ENCODE data around the gene PTPRH.
"Not testable (repeated sequence)": the region's sequence is repeated elsewhere in the genome, so short reads cannot be mapped to it uniquely, and the experiment has no call there.

PTPRH gene

DNA sequence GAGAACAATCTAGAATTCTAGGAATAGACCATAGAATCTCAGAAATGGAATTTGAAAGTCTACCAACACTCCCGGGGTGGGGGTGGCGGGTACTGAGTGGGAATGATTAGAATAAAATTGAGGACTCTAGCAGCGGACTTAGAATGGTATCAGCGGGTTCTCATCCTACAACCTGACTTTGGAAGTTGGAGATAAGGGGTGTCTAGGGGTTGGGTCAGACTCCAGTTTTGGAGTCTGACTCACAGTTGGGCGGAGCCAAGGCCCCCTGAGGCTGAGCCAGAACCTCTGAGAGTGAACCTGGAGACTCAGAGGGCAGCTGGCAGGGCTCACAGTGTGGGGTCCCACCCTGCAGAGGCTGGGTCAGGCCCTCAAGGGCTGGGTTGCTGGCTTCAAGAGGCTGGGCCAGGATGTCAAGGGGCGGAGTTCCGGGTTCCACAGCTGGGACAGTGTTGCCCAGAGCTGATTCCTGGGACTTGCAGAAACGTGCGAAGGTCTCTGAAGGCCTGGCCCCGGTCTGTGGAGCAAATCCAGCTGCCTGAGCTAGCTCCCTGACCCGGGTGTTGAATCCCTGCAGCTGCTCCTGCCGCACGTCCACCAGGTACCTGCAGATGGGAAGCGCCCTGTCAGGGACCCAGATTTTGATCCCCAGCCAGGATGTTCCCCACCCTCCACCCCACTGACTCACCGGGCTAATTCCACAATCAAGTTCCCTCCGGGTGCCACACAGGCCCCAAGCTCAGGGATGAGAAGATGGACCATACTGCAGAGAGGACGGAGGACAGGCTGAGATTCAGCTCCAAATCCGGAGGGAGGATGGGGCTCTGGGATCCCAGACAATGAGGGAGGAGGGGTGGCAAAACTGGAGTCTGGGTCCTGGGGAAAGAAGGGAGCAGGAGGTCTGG is 50.2 kb downstream of the PTPRH start:
- no peak for DNase-seq (ENCODE audit: low read depth in 2 of 2)

DNA sequence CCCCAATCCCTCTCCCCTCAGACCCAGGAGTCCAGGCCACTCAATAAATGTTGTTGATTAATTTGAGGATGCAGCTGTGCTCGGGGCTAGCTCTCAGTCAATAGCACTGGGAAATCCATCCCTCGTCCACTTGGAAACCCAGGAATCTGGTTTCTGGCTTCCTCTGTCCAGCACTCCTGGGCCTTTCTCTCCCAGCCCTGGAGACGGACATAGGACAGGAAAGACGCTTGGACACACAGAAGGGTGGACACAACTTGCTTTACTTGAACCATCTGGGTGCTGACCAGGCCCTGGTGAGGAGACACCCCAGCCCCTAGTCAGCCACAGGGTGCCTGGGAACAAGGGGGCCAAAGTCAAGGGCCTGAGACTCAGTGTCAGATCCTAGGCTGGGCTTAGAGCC is 50.9 kb downstream of the PTPRH start:
- DNase-seq (ENCODE audit: low read depth in 2 of 2) = no peak

DNA sequence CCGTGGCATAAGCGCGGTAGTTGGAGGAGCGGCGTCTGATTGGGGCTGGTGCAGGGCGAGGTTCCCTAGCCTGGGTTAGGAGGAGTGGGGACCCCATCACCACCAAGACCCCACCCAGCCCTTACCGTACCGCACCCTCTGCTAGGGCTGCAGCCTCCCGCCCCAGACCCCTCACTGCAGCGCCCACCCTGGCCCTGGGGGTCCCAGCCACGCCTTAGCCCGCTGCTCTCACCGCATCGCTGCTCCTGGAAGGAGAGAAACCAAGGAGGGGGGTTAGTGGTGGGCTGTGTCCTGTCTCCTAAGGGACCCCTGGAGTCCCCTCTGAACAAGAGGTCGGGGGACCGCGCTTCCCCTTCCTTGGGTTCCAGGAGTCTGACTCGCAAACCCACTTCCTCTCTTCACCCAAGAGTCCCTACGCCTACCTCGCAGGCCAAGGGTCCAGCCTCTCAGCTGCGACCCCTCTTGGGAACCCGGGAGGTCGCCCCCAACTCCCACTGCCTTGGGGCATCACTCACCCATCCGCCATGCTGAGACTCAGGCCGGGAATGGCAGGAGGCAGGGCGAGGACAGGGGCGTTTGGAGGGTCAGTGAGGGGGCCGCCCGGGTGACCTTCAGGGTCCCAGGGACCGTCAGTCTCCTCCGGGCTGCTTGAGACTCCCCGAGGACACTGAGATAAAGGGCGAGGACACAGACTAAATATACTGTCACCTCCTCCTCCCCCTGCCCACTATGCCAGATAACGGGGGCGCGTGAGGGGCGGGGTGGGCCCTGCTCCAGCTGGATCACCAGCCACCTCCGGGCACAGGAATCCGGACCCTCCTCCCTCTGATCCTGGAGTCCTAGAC is 52.0 kb downstream of the PTPRH start, which contains the start of gene TNNI3:
Gene TNNI3 (minus strand): TSS at position 669 of the 845 bp plus-strand sequence. CDS start 143 bp downstream, at position 526.
- no peak for DNase-seq (ENCODE audit: low read depth in 2 of 2)

DNA sequence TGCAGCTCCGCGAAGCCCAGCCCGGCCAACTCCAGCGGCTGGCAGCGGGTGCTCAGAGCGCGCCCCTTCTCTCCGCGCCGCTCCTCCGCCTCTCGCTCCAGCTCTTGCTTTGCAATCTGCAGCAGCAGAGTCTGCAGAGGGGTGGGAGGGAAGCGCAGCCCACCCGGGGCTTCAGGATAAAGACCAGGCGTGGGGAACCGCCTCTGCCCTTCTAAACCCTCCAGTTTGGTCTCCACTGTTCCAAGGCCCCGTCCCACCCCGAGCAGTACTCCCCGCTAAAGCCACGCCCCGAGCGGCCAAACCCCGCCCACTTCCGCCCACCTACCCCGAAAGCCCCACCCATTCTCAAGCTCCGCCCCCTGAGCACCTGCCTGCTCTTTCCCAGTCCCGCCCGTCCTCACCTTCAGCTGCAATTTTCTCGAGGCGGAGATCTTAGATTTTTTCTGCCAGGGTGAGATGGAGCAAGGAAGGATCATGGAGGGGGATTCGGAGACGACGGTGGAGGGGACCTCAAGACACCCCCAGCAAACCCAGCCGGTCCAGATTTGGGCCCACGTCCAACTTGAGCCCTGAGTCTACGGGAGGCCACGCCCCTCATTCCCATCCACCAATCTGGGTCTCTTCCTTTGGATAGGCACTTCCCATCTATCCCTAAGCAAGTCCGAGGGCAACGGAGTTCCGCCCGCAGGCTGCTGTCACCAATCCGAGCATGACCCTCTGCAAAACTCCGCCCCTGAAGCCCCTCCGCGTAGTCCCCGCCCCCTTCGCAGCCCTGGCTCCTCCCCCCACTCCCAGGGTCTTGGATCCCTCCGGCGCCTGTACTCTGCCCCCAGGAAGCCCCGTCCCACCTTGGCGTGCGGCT is 52.9 kb downstream of the PTPRH start:
- no peak for DNase-seq (ENCODE audit: low read depth in 2 of 2)

DNA sequence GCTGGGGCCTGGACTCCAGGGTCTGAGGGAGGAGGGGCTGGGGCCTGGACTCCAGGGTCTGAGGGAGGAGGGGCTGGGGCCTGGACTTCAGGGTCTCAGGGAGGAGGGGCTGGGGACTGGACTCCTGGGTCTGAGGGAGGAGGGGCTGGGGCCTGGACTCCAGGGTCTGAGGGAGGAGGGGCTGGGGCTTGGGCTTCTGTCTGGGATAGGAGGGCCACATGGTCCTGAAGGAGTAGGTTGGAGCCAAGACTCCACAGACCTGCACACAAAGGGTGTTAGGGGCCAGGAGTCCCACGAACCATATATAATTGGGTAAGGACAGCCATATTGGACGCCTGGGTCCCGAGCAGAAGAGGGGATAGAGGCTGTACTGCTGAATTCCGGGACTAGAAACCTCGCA is 53.5 kb downstream of the PTPRH start:
- not testable (repeated sequence) for DNase-seq (ENCODE audit: low read depth in 2 of 2)

DNA sequence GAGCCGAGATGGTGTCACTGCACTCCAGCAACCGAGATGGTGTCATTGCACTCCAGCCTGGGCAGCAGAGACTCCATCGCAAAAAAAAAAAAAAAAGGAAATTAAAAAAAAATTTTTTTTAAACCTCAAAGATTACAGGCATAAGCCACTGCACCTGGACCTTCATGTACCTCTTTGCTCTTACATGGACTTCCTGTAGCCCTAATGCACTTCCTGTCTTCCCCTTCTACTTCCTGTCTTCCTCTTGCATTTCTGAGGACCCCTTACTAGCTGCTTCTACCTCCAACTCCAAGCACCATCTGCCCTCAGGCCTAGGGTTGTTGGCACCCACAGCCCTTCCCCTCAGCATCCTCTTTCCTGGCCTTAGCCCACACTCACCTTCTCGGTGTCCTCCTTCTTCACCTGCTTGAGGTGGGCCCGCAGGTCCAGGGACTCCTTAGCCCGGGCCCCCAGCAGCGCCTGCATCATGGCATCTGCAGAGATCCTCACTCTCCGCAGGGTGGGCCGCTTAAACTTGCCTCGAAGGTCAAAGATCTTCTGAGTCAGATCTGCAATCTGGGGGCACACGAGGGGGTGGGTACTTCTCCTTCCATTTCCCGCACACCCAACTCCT is 55.5 kb downstream of the PTPRH start:
- DNase-seq (ENCODE audit: low read depth in 2 of 2) = no peak

DNA sequence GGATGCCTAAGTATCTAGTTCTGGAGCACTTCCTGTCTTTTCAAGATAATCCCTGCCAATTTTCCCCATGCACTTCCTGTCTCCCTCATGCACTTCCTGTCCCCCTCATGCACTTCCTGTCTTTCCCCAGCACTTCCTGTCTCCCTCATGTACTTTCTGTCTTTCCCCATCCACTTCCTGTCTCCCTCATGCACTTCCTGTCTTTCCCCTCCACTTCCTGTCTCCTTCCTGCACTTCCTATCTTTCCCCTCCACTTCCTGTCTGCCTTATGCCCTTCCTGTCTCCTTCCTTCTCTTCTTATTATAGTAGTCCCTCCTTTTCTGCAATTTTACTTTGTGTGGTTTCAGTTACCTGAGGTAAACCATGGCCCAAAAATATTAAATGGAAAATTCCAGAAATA is 57.3 kb downstream of the PTPRH start:
- no peak for DNase-seq (ENCODE audit: low read depth in 2 of 2)

DNA sequence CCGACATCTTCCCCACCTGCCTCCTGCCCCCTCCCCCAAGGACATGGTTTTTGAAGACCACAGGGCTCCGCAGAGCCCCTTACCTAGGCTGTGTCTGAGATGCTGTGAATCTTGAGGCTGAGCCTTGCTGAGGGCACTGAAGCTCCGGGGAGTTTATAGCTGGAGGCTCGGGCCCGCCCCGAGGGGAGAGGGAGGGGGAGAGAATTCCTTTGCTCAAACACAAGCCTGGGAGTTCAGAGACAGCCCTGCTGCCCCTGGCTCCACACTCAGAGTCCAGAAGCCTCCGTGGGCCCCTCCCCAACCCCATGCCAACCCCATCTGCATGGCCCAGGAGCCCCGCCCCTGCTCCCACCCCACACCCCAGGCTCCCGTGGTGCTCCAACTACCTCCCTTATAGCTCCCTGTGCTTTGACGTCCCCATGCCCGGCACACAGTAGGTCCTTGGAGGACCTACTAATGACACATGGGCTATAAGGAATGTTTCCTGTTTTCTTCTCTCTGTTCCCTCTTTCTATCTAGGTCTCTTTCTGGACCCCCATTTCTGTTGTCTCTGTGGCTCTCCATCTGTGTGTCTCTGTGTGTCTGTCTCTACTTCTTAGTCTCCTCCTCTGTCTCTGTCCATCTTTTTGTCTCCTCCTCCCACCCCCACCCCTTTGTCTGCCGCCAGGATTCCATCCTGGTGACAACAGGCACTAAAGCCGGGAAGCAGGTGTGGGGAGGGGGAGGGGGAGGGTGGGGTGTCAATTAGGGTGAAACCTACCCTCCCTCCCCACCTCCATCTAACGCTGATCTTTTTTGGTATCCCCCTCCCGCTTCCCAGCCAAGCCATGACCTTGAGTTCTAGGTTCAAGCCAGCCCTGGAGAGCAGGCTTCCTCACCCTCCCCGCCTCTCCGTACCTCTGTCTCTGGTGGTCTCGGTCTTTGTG is 60.0 kb downstream of the PTPRH start, which contains the start of gene TNNT1:
Gene TNNT1 (minus strand): TSS at position 129 of the 926 bp plus-strand sequence. CDS start 2,049 bp downstream, outside the sequence.
- no peak for DNase-seq (ENCODE audit: low read depth in 2 of 2)

DNA sequence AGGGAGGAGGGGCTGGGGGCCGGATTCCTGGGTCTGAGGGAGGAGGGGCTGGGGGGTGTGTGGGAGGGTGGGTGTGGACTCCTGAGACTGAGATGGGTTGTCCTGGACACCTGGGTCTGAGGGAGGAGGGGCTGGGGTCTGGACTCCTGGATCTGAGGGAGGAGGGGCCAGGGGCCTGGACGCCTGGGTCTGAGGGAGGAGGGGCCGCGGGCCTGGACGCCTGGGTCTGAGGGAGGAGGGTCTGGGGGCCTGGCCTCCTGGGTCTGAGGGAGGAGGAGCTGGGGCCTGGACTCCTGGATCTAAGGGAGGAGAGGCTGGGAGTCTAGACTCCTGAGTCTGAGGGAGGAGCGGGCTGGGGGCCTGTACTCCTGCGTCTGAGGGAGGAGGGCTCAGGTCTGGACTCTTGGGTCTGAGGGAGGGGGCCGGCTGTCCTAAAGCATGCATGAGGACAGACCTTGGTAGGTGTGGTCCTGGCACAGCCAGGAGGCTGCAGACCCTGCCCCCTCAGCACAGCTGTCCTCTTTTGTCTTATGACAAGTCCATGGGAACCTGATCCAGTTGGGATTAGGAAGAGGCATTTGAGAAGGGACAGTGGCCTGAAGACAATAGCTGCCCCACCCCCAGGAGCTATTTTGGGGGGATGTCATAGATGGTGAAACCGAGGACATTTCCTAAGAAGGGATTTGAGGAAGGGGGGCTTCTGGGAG is 61.6 kb downstream of the PTPRH start:
- DNase-seq (ENCODE audit: low read depth in 2 of 2) = no peak

DNA sequence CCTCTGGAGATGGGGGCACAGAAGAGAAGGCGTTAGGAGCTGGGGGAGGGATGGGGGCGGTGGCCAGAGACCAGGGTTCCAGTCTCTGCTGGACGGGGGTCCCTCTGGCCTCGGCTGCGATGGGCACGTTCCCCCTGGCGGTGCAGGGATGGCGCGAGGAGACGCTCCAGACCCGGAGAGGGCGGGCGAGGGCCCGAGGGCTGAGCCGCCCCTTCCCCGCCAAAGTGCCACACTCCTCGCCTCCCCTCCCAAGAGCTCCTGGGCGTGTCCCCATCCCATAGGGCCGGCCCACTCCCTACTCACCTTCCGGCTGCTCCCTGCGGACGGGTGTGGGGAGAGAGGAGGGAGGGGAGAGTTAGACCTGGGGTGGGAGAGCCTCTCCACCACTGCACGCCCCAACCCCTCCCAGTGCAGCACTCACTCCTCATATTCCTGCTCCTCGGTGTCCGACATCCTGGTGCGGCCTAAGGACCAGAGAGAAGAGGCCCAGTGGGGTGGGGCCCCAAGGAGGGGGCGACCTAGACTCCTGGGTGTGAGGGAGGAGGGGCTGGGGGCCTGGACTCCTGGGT is 62.5 kb downstream of the PTPRH start:
- DNase-seq (ENCODE audit: low read depth in 2 of 2) = no peak

DNA sequence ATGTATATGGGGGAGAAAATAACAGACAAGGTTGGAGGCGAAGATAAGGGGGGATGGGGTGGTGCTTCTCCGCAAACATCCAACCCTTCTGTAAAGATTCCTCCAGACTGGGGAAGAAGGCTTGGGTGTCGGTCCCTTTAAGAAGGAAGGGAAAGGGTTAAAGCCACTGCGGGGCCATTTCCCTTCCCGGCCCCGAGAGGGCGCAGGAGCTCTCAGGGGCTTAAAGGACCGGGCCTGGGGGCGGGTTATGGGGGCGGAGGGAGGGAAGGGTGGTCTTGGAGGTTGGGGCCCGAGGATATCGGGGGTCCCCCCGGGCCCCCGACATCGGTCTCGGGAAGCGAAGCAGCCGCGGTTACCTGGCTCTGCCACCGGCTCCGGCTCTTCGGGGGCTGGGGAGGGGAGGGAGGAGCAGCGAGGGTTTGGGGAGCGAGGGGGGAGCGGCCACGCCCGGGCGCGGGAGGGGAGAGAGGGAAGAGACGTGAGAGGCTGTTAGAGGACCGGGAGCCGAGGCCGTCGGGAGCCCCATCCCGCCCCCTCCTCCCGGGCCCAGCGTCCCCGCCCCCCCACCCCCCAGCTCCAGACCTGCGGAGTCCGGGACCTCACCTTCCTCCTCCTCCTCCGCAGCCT is 63.1 kb downstream of the PTPRH start:
- DNase-seq (ENCODE audit: low read depth in 2 of 2) = no peak

DNA sequence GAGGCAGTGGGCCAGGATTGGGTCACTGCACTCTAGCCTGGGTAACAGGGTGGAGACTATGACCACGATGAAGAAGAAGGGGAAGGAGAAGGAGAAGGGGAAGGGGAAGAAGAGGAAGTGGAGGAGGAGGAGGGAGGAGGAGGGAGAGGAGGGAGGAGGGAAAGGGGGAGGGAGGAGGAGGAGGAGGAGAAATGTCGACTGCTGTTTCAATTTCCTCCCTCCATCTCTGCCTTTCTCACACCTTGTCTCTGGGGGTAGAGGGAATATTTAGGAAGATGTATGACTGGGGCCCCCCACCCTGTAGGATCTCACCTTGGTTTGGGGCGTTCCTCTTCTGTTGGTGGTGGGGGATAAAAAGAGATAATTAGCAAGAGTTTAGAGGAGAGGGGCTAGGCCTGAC is 64.1 kb downstream of the PTPRH start:
- DNase-seq (ENCODE audit: low read depth in 2 of 2) = no peak

DNA sequence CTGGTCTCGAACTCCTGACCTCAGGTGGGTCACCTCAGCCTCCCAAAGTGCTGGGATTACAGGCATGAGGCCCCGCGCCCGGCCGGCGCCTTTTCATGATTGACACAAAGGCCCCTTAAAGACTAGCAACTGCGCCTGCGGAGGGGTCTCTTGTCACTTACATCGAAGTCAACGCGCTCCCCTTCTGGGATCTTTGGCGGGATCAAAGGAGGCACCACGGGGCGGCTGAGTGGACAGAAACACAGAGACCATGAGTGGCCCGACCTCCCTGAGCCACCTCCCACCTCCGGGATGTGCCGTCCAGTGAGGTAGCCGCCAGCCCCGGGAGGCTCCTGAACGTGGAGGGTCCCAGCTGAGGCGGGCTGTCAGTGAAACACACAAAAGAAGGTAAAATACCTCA is 67.6 kb downstream of the PTPRH start:
- DNase-seq (ENCODE audit: low read depth in 2 of 2) = no peak

DNA sequence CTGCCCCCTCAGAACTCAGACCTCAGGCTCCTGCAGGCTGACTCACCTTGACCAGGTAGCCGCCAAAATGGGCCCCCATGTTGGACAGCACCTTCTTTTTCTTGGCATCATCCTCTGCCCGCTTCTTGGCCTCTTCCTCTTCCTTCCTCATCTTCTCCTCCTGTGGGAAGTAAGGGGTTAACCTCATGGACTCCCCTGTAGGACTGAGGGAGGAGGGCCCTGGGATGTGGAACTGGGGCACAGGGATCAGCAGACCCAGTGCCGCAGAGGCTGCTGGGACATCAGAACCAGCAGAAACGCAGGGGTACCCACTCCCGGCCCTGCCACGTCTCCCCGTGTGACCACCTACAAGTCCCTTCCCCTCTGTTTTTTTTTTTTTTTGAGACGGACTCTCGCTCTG is 71.4 kb downstream of the PTPRH start:
- no peak for DNase-seq (ENCODE audit: low read depth in 2 of 2)

DNA sequence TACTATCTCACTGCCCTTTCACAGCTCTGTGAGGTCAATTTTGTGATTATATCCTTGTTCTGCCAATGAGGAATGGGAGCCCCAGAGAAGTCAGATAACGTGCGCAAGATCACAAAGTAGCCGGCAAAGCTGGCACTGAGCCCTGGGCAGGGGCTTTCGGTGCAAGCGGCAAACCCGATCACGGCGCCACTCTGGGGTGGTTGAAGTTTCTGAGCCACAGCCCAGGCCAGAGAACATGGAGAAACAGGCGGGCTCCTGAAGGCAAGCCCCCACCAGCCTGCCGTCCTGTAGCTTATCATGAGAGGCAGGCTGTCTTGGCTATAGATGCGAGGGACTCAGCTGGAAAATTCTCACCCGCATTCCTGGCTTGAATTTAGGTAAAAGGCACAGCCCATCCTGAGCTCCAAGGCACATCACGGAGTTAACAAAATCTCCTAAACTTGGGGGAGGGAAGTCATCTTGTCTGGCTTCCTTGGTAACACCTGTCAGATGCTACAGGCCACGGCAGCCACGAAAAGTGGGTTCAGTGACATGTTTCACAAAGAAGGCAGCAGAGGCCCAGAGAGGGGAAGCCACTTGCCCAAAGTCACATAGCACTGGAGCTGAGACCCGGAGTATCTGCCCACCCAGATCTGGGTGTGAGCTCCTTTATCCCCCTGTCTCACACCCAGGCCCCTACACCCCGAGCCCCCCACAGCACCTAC is 72.8 kb downstream of the PTPRH start:
- no peak for DNase-seq (ENCODE audit: low read depth in 2 of 2)

DNA sequence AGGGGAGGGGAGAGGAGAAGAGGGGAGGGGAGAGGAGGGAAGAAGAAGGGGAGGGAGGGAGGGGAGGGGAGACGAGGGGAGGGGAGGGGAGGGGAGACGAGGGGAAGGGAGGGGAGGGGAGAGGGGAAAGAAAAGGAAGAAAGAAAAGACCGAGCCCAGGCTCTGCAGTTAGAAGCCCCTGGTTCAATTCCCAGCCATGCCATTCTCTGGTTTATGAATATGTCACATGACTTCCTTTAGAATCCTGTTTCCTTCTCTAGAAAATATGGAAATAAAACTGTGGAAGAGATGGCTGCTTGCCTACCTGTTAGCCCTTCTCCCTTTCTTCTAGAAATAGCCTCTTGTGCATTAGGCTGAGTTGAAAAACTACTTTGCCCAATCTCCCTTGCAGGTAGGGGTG is 74.6 kb downstream of the PTPRH start:
- no peak for DNase-seq (ENCODE audit: low read depth in 2 of 2)

DNA sequence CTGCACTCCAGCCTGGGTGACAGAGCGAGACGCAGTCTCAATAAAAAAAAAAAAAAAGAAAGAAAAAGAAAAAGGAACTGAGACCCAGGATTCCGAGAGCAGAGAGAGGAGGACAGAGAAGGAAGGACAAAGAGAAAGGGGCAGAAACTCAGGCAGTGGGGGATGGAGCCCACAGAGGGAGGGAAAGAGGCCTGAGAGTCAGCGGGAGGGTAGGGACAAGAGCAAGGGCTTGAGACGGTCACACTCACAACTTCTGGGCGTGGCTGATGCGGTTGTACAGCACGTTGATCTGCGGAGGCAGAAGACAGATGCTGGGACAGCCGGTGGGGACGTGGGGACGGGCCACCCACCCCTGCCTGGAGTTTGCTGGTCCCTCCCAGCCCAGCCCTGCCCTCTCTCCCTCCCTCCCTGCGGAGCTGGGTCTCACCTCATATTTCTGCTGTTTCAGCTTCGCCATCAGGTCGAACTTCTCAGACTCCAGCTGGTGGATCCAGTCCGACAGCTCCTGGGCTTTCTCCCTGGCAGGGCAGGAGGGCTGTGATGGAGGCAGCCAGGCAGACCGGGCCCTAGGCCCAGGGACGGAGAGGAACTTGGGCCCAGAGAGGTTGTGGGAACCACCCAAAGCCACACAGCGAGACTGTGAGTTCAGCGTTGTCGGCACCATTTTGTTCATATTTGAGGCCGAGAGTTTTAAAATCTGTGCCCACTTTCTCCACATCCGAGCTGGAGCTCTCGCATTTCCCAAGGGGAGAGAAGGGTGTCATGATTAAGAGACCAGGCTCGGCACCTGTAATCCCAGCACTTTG is 75.5 kb downstream of the PTPRH start:
- no peak for DNase-seq (ENCODE audit: low read depth in 2 of 2)

Measured in stimulated activated CD8-positive, alpha-beta memory T cell treated with anti-CD3 and anti-CD28 coated beads, Interleukin-7, amount 100 ng/mL, for 1 hour (primary cell).